ENCODE results near the gene ATAD3C.

DNA sequence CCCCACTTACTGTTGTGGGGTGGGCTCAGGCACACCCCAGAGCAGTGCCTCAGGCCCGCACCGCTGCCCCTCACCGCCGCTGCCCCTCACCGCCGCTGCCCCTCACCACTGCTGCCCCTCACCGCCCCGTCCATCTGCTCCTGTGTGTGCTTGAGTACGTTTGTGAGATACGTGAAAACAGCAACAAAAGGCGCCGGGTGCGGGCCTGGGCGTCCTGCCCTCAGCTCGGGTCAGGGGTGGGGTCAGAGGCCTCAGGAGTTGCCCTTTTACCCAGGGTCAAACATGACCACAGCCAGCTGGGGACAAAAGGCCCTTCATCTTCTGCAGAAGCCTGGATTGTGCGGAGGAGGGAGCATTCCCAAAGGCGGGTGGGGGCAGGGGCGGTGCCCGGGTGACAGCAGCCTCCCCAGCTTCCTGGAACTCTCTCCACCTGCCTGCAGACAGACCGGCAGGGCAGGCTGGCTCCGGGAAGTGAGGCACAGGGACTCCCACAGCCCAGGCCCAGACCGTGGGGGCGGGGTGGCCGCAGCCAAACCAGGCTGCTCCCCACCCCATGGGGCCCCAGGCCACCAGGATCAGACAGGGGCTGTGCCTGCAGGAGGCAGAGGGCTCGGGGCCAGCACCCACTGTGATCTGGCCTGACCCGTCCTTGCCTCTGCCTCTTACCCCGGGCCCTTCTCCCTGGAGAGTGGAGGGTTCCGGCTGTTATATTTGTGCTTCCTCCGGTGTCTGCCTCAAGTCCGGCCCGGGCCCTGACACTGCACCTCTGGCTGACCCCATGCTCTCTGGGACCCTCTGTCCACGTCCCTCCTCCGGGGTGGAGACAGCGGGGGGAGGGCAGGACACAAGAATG is 16.3 kb upstream of the ATAD3C start:
- TF ChIP-seq ZNF331 (CRISPR knock-in tag; IDR thresholded peaks at IDR 0.05; ENCODE audit: low read depth) (no peak), ZNF114 (CRISPR knock-in tag; IDR thresholded peaks at IDR 0.05) (no peak), CTCF (conservative IDR thresholded peaks at IDR 0.05; ENCODE audit: low read depth in 2 of 2) (no peak), EZH2phosphoT487 (IDR thresholded peaks at IDR 0.05; ENCODE audit: unreplicated experiment) (no peak), ETS1 (IDR thresholded peaks at IDR 0.05) (no peak), EZH2 (IDR thresholded peaks at IDR 0.05; ENCODE audit: low read depth, unreplicated experiment) (no peak), POLR2AphosphoS5 (IDR thresholded peaks at IDR 0.05; ENCODE audit: low read depth) (no peak), JUNB (IDR thresholded peaks at IDR 0.05; ENCODE audit: unreplicated experiment) (no peak), REST (IDR thresholded peaks at IDR 0.05; ENCODE audit: unreplicated experiment) (no peak), CREB1 (CRISPR knock-in tag; IDR thresholded peaks at IDR 0.05; ENCODE audit: low read depth) (no peak), NANOG (IDR thresholded peaks at IDR 0.05; ENCODE audit: borderline replicate concordance) (no peak)
- TF ChIP-seq, protein P1, sequence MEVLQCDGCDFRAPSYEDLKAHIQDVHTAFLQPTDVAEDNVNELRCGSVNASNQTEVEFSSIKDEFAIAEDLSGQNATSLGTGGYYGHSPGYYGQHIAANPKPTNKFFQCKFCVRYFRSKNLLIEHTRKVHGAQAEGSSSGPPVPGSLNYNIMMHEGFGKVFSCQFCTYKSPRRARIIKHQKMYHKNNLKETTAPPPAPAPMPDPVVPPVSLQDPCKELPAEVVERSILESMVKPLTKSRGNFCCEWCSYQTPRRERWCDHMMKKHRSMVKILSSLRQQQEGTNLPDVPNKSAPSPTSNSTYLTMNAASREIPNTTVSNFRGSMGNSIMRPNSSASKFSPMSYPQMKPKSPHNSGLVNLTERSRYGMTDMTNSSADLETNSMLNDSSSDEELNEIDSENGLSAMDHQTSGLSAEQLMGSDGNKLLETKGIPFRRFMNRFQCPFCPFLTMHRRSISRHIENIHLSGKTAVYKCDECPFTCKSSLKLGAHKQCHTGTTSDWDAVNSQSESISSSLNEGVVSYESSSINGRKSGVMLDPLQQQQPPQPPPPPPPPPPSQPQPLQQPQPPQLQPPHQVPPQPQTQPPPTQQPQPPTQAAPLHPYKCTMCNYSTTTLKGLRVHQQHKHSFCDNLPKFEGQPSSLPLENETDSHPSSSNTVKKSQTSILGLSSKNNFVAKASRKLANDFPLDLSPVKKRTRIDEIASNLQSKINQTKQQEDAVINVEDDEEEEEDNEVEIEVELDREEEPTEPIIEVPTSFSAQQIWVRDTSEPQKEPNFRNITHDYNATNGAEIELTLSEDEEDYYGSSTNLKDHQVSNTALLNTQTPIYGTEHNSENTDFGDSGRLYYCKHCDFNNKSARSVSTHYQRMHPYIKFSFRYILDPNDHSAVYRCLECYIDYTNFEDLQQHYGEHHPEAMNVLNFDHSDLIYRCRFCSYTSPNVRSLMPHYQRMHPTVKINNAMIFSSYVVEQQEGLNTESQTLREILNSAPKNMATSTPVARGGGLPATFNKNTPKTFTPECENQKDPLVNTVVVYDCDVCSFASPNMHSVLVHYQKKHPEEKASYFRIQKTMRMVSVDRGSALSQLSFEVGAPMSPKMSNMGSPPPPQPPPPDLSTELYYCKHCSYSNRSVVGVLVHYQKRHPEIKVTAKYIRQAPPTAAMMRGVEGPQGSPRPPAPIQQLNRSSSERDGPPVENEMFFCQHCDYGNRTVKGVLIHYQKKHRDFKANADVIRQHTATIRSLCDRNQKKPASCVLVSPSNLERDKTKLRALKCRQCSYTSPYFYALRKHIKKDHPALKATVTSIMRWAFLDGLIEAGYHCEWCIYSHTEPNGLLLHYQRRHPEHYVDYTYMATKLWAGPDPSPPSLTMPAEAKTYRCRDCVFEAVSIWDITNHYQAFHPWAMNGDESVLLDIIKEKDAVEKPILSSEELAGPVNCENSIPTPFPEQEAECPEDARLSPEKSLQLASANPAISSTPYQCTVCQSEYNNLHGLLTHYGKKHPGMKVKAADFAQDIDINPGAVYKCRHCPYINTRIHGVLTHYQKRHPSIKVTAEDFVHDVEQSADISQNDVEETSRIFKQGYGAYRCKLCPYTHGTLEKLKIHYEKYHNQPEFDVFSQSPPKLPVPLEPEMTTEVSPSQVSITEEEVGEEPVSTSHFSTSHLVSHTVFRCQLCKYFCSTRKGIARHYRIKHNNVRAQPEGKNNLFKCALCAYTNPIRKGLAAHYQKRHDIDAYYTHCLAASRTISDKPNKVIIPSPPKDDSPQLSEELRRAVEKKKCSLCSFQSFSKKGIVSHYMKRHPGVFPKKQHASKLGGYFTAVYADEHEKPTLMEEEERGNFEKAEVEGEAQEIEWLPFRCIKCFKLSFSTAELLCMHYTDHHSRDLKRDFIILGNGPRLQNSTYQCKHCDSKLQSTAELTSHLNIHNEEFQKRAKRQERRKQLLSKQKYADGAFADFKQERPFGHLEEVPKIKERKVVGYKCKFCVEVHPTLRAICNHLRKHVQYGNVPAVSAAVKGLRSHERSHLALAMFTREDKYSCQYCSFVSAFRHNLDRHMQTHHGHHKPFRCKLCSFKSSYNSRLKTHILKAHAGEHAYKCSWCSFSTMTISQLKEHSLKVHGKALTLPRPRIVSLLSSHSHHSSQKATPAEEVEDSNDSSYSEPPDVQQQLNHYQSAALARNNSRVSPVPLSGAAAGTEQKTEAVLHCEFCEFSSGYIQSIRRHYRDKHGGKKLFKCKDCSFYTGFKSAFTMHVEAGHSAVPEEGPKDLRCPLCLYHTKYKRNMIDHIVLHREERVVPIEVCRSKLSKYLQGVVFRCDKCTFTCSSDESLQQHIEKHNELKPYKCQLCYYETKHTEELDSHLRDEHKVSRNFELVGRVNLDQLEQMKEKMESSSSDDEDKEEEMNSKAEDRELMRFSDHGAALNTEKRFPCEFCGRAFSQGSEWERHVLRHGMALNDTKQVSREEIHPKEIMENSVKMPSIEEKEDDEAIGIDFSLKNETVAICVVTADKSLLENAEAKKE (CRISPR knock-in tag; IDR thresholded peaks at IDR 0.05) = no peak

Measured in GM23338 (cell line).